Spleen (tissue), 11 donors: ENCODE data around the gene PDE6C. TPM values are rescaled to one million over a fixed set of nuclear protein-coding genes. Genes with fewer than 3 reads are reported as not detected.

ENCODE experiments used
- DNase-seq: peaks from one replicate; pipeline ENCODE4 v3.0.0-alpha.2; 2020
- H3K27ac ChIP-seq, 8 donors: fragments of 200-600 bp; sonication (generic) in 7 of 8; 1 replicate in 4 of 8; 2 replicates in 4 of 8; pipeline versions ENCODE4 v1.5.0 to v1.8.0; 2016 to 2021; ENCODE audit warnings: inconsistent platforms in 4 of 8, mild to moderate bottlenecking in 4 of 8, moderate library complexity in 1 of 8
- H3K27me3 ChIP-seq, 7 donors: fragments of 200-600 bp; sonication (generic) in 6 of 7; replicated peaks in 1 of 7; 1 replicate in 4 of 7; 2 replicates in 3 of 7; pipeline versions ENCODE4 v1.5.0 to v1.8.0; 2016 to 2021; ENCODE audit warnings: inconsistent platforms in 3 of 7, mild to moderate bottlenecking in 1 of 7
- H3K36me3 ChIP-seq, 6 donors: fragments of 200-600 bp; sonication (generic) in 5 of 6; 1 replicate in 4 of 6; 2 replicates in 2 of 6; pipeline versions ENCODE4 v1.5.0 to v1.8.0; 2016 to 2021; ENCODE audit warnings: inconsistent platforms in 2 of 6
- H3K4me1 ChIP-seq, 6 donors: fragments of 200-600 bp; sonication (generic) in 5 of 6; 1 replicate in 3 of 6; 2 replicates in 3 of 6; pipeline versions ENCODE4 v1.5.0 to v1.8.0; 2016 to 2021; ENCODE audit warnings: inconsistent platforms in 3 of 6
- H3K4me3 ChIP-seq, 8 donors: fragments of 200-600 bp; sonication (generic) in 7 of 8; 1 replicate in 4 of 8; 2 replicates in 4 of 8; pipeline versions ENCODE4 v1.5.0 to v1.8.0; 2016 to 2021; ENCODE audit warnings: inconsistent platforms in 4 of 8, mild to moderate bottlenecking in 4 of 8, moderate library complexity in 2 of 8
- H3K9me3 ChIP-seq, 8 donors: fragments of 200-600 bp; sonication (generic) in 7 of 8; 1 replicate in 4 of 8; 2 replicates in 4 of 8; pipeline versions ENCODE4 v1.5.0 to v1.8.0; 2016 to 2021; ENCODE audit warnings: inconsistent platforms in 4 of 8
- POLR2A ChIP-seq, 3 donors: fragments of 450-650 bp; IDR thresholded peaks; one replicate each; pipeline ENCODE4 v1.5.1; 2017; ENCODE audit warnings: antibody characterized with exemption in 3 of 3, mild to moderate bottlenecking in 1 of 3
- POLR2AphosphoS5 ChIP-seq, 3 donors: sonication (generic); formaldehyde crosslinking; IDR thresholded peaks; one replicate each; pipeline ENCODE4 v1.5.1; 2017; ENCODE audit warnings: antibody characterized with exemption in 3 of 3
- WGBS, 5 donors: extraction: QIAGEN DNeasy Blood & Tissue Kit in 3 of 5; methylation state at CpG; one replicate each; pipeline versions ENCODE4 v1.1.5 to v1.1.7; 2013 to 2018; 5-methylcytosine and 5-hydroxymethylcytosine counted together
- intact Hi-C: fragments of 100-400 bp; cut with DNase I; formaldehyde crosslinking; loops from one replicate; pipeline ENCODE4 v1.15.0; 2023; ENCODE audit warnings: low total_unique reads
- polyA plus RNA-seq, 3 donors: library from polyadenylated mRNA; stranded (reverse); fragments of 200-250 nt; gene quantifications; one replicate each; pipeline ENCODE4 v1.2.1, GENCODE V29; 2013
- total RNA-seq, 7 donors: library from RNA; depleted of rRNA in 3 of 7; stranded (reverse); fragments of >200 nt in 3 of 7; fragmentation: NEBNext Ultra II Directional in 4 of 7; extraction: Animal tissue kit (Norgen Biotek cat#: 25700) in 4 of 7; gene quantifications; one replicate each; pipeline versions ENCODE4 v1.1.0 to v1.2.1, GENCODE V29; 2016 to 2021
- TF ChIP-seq, protein P1 (sequence below), 11 experiments: fragments of 200-600 bp in 7 of 11; fragments of 450-650 bp in 4 of 11; sonication (generic) in 4 of 11; IDR thresholded peaks in 8 of 11; conservative IDR thresholded peaks in 3 of 11; 1 replicate in 7 of 11; 2 replicates in 4 of 11; pipeline versions ENCODE4 v1.4.0 to v1.8.0; 2016 to 2021; ENCODE audit warnings: antibody characterized with exemption in 11 of 11, inconsistent platforms in 4 of 11, mild to moderate bottlenecking in 1 of 11
- donor health status: healthy with polysubstance abuse.
- donor health status: DM: no; HTN: no; CAD: no; lungs with moderate emphysema.
- donor health status: DM: no; HTN: no; CAD: no.
- donor health status: Bipolar disorder and iron deficiency.
- donor health status: healthy.
- donor health status: DM: no; HTN: no; CAD: no.
- donor health status: DM: yes; HTN: yes; CAD: no.

Gene PDE6C
- total and polyA plus RNA-seq, 10 donors, result not detected

DNA sequence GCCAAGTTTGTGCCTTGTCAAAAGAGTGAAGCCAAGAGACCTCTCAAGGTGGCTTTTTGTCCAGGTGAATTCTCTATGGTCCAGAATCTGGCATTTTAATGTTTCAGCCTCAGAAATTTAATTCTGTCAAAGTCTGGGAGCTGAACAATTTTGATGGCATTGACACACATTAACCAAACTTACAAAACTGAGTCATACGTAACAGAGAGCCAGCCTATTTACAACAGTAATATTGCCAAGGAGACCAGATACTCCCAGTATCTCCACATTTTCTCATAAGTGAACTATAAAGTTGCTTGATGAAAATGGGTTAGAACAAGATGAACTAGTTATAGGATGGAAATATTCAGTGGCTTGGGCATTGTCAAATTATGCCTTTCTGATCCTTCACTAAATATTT, 43.8 kb downstream of the PDE6C start:
- Histone ChIP-seq H3K4me3 (no peak overlapping the region), H3K36me3 (peaks cover 0 to 25% (median 0%) of the 10 kb centered on the region in 6 donors), H3K4me1 (no peaks in the 10 kb centered on the region), H3K9me3 (peaks cover 0 to 3% (median 0%) of the 10 kb centered on the region in 8 donors), H3K27ac (no peak overlapping the region), H3K27me3 (no peaks in the 10 kb centered on the region)
- no peak for DNase-seq
- intact Hi-C loops, result no loop called here
- TF ChIP-seq POLR2AphosphoS5 (IDR thresholded peaks at IDR 0.05), result no peak
- TF ChIP-seq, protein P1, sequence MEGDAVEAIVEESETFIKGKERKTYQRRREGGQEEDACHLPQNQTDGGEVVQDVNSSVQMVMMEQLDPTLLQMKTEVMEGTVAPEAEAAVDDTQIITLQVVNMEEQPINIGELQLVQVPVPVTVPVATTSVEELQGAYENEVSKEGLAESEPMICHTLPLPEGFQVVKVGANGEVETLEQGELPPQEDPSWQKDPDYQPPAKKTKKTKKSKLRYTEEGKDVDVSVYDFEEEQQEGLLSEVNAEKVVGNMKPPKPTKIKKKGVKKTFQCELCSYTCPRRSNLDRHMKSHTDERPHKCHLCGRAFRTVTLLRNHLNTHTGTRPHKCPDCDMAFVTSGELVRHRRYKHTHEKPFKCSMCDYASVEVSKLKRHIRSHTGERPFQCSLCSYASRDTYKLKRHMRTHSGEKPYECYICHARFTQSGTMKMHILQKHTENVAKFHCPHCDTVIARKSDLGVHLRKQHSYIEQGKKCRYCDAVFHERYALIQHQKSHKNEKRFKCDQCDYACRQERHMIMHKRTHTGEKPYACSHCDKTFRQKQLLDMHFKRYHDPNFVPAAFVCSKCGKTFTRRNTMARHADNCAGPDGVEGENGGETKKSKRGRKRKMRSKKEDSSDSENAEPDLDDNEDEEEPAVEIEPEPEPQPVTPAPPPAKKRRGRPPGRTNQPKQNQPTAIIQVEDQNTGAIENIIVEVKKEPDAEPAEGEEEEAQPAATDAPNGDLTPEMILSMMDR (IDR thresholded peaks at IDR 0.05 in 8 of 11, conservative IDR thresholded peaks at IDR 0.05 in 3 of 11), result no peak
- no peak for TF ChIP-seq POLR2A (IDR thresholded peaks at IDR 0.05)
- WGBS, 5 donors, result 83 to 96% (median 88%) methylated on average over 1 of the region's 1 CpG

DNA sequence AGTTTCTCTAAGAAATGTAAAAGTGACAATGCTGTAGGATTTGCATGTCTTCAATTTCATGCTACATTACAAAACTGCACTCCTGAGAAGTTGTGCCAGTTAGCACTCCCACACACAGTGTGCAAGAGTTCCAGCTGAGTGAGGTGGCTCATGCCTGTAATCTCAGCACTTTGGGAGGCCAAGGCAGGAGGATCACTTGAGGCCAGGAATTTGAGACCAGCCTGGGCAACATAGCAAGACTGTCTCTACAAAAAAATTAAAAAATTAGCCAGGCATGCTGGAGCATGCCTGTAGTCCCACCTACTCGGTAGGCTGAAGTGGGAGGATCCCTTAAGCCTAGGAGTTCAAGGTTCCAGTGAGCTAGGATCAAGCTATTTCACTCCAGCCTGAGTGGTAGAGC, 45.4 kb downstream of the PDE6C start:
- Histone ChIP-seq H3K27ac (no peak overlapping the region), H3K27me3 (no peaks in the 10 kb centered on the region), H3K9me3 (no peaks in the 10 kb centered on the region), H3K4me3 (no peak overlapping the region), H3K4me1 (no peaks in the 10 kb centered on the region), H3K36me3 (peaks cover 0 to 35% (median 0%) of the 10 kb centered on the region in 6 donors)
- TF ChIP-seq POLR2A (IDR thresholded peaks at IDR 0.05) (no peak), POLR2AphosphoS5 (IDR thresholded peaks at IDR 0.05) (no peak)
- TF ChIP-seq, protein P1 (IDR thresholded peaks at IDR 0.05 in 8 of 11, conservative IDR thresholded peaks at IDR 0.05 in 3 of 11), result no peak
- 78 to 95% (median 79%) methylated on average over 1 of the region's 1 CpG for WGBS, 5 donors
- DNase-seq, result no peak
- intact Hi-C loops, result no loop called here

DNA sequence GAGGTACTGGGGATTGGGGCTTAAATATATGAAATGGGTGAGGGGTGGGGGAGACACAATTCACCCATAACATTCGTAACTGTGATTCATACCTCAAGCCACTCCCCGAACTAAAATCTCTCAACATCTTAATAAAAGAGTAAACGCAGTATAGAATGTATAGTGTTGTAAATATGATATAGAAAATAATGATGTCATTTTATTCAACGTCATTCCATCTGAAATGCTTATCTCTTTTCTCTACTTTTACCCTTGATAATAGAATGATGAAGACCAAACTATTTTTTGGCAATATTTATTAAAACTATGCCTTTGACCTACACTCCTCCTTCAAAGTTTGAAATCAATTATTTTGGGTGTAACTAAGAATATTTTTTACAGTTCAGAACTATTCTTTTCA, 53.7 kb downstream of the PDE6C start:
- Histone ChIP-seq H3K36me3 (peaks cover 8 to 92% (median 36%) of the 10 kb centered on the region in 6 donors), H3K27ac (no peak overlapping the region), H3K27me3 (no peaks in the 10 kb centered on the region), H3K4me1 (no peaks in the 10 kb centered on the region), H3K9me3 (no peaks in the 10 kb centered on the region), H3K4me3 (no peak overlapping the region)
- 94 to 97% (median 96%) methylated on average over 4 of the region's 4 CpGs for WGBS, 5 donors
- intact Hi-C loops, result no loop called here
- no peak for DNase-seq
- TF ChIP-seq POLR2A (IDR thresholded peaks at IDR 0.05) (no peak), POLR2AphosphoS5 (IDR thresholded peaks at IDR 0.05) (no peak)
- TF ChIP-seq, protein P1 (IDR thresholded peaks at IDR 0.05 in 8 of 11, conservative IDR thresholded peaks at IDR 0.05 in 3 of 11), result no peak

DNA sequence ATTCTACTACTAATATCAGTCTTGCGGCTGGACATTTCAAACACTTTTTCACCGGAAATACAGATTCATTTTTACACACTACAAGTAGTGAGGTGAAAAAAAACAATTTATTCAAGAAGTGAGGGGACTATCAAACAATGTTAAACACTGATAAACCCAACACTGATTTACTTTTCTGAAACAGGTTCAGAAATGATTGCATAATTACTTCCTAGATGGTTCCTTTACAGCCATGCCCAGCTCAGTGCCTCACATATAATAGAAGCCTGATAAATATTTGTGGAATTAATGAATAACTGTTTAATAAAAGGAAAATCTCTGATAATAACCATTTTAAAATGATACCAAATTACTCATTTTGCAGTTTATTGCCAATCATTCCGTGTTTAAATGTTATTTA, 55.5 kb downstream of the PDE6C start:
- TF ChIP-seq POLR2AphosphoS5 (IDR thresholded peaks at IDR 0.05) (no peak), POLR2A (IDR thresholded peaks at IDR 0.05) (no peak)
- TF ChIP-seq, protein P1 (IDR thresholded peaks at IDR 0.05 in 8 of 11, conservative IDR thresholded peaks at IDR 0.05 in 3 of 11), result no peak
- intact Hi-C loops, result no loop called here
- H3K4me1 ChIP-seq, result no peaks in the 10 kb centered on the region
- H3K27ac ChIP-seq, result no peak overlapping the region
- no peak overlapping the region for H3K4me3 ChIP-seq
- DNase-seq, result no peak
- no peaks in the 10 kb centered on the region for H3K9me3 ChIP-seq
- WGBS, 5 donors, result 96 to 99% (median 97%) methylated on average over 3 of the region's 3 CpGs
- H3K36me3 ChIP-seq, result peaks cover 8 to 98% (median 41%) of the 10 kb centered on the region in 6 donors
- H3K27me3 ChIP-seq, result no peaks in the 10 kb centered on the region
